GM12878 (cell line): ENCODE data around the gene ADGRG1. TPM values are rescaled to one million over a fixed set of nuclear protein-coding genes. Genes with fewer than 3 reads are reported as not detected.

Source experiments
- ATAC-seq: fragments of 200-7000 bp; cut with Tn5 transposase; 3 replicates; pipeline ENCODE4 v1.9.1; 2020; ENCODE audit warnings: mild to moderate bottlenecking, moderate library complexity
- BruUV-seq: library from RNA; stranded (reverse); fragments of 400-500 nt; replicated peaks from 2 replicates; lab custom pipeline; 2021; lab: Mats Ljungman, UMichigan
- CTCF ChIA-PET: fragments of 300-600 bp; sonication (Branson Sonifier 250); formaldehyde crosslinking; extraction: SDS; loops from one replicate; lab custom pipeline; 2021; ENCODE audit warnings: inconsistent platforms; lab: Yijun Ruan, JAX
- POLR2A ChIA-PET: fragments of 350-600 bp; formaldehyde crosslinking; extraction: SDS; loops from one replicate; lab custom pipeline; 2021; ENCODE audit warnings: inconsistent platforms; lab: Charles Lee
- RAD21 ChIA-PET: fragments of 300-600 bp; sonication (Branson Sonifier 250); formaldehyde crosslinking; loops from one replicate; lab custom pipeline; 2023; ENCODE audit warnings: antibody characterized with exemption; ENCODE audit not compliant: unreplicated experiment; lab: Charles Lee
- SMC1A ChIA-PET: fragments of 300-600 bp; sonication (Branson Sonifier 250); formaldehyde crosslinking; loops from one replicate; lab custom pipeline; 2023; ENCODE audit not compliant: unreplicated experiment, uncharacterized antibody; lab: Charles Lee
- DNase-seq: peaks from one replicate; pipeline ENCODE4 v3.0.0-alpha.2; 2011; ENCODE audit warnings: low read depth, low spot score
- FAIRE-seq: peaks from 3 replicates; lab custom pipeline; 2011; peaks lifted over from hg19 to GRCh38; lab: Jason Lieb, UNC
- H2AFZ ChIP-seq: 2 replicates; pipeline ENCODE4 v1.6.0; 2011; ENCODE audit warnings: low read depth, low read length, control low read depth; ENCODE audit not compliant: control insufficient read depth
- H3K27ac ChIP-seq: 2 replicates; pipeline ENCODE4 v1.5.1; 2011; ENCODE audit warnings: control low read depth; ENCODE audit not compliant: control insufficient read depth, insufficient read depth
- H3K27me3 ChIP-seq, 2 experiments: replicated peaks in 1 of 2; 2 replicates each; pipeline versions ENCODE4 v1.6.0 to v1.6.1; 2011; ENCODE audit warnings: low read length in 1 of 2; ENCODE audit not compliant: control insufficient read depth in 2 of 2, insufficient read depth in 2 of 2
- H3K36me3 ChIP-seq, 2 experiments: 2 replicates each; pipeline ENCODE4 v1.5.1; 2011; ENCODE audit warnings: low read length in 1 of 2; ENCODE audit not compliant: control insufficient read depth in 2 of 2, insufficient read depth in 2 of 2
- H3K4me1 ChIP-seq: 2 replicates; pipeline ENCODE4 v1.6.1; 2011; ENCODE audit warnings: mild to moderate bottlenecking, low read length, moderate library complexity, mixed read lengths; ENCODE audit not compliant: control insufficient read depth, insufficient read depth
- H3K4me2 ChIP-seq: 2 replicates; pipeline ENCODE4 v1.6.0; 2011; ENCODE audit warnings: control low read depth; ENCODE audit not compliant: control insufficient read depth, insufficient read depth
- H3K4me3 ChIP-seq: fragments of 200-600 bp; sonication (generic); 2 replicates; pipeline ENCODE4 v1.5.1; 2016
- H3K79me2 ChIP-seq: 2 replicates; pipeline ENCODE4 v1.6.0; 2011; ENCODE audit warnings: low read length; ENCODE audit not compliant: control insufficient read depth, insufficient read depth
- H3K9ac ChIP-seq: 2 replicates; pipeline ENCODE4 v1.8.0; 2011; ENCODE audit warnings: low read length, control low read depth, mixed read lengths; ENCODE audit not compliant: control insufficient read depth, insufficient read depth
- H3K9me3 ChIP-seq: replicated peaks from 3 replicates; pipeline ENCODE4 v1.5.1; 2011; ENCODE audit warnings: mild to moderate bottlenecking, low read length; ENCODE audit not compliant: control insufficient read depth, insufficient read depth
- H4K20me1 ChIP-seq: 2 replicates; pipeline ENCODE4 v1.6.0; 2011; ENCODE audit not compliant: control insufficient read depth, insufficient read depth
- ATF2 ChIP-seq: IDR thresholded peaks from 2 replicates; pipeline ENCODE4 v1.6.1; 2012; ENCODE audit warnings: low read length, inconsistent platforms
- CEBPB ChIP-seq, 2 experiments: fragments of 150-350 bp in 1 of 2; IDR thresholded peaks; 2 replicates each; pipeline ENCODE4 v1.6.1; 2012 to 2014; ENCODE audit warnings: low read depth in 2 of 2, low read length in 2 of 2, borderline replicate concordance in 1 of 2, inconsistent platforms in 1 of 2
- CREM ChIP-seq: IDR thresholded peaks from 2 replicates; pipeline ENCODE4 v1.6.1; 2014; ENCODE audit warnings: antibody characterized with exemption, low read depth
- E4F1 ChIP-seq: fragments of 450-650 bp; IDR thresholded peaks from 2 replicates; pipeline ENCODE4 v1.6.1; 2018; ENCODE audit warnings: borderline replicate concordance, mild to moderate bottlenecking; ENCODE audit not compliant: partially characterized antibody
- MEF2B ChIP-seq: fragments of 450-650 bp; IDR thresholded peaks from 2 replicates; pipeline ENCODE4 v1.6.1; 2018; ENCODE audit warnings: mild to moderate bottlenecking, moderate library complexity; ENCODE audit not compliant: partially characterized antibody, poor library complexity, severe bottlenecking
- NBN ChIP-seq: fragments of 450-650 bp; IDR thresholded peaks from 2 replicates; pipeline ENCODE4 v1.6.1; 2016
- NKRF ChIP-seq: fragments of 450-650 bp; conservative IDR thresholded peaks from 2 replicates; pipeline ENCODE4 v1.6.1; 2017; ENCODE audit warnings: mild to moderate bottlenecking, moderate library complexity
- PBX3 ChIP-seq: IDR thresholded peaks from 2 replicates; pipeline ENCODE4 v1.6.1; 2011; ENCODE audit warnings: mild to moderate bottlenecking, low read depth, low read length, moderate library complexity; ENCODE audit not compliant: insufficient replicate concordance
- SRF ChIP-seq, 2 experiments: IDR thresholded peaks; 2 replicates each; pipeline ENCODE4 v1.6.1; 2011; ENCODE audit warnings: low read depth in 2 of 2, low read length in 2 of 2, mild to moderate bottlenecking in 1 of 2, moderate library complexity in 1 of 2
- TCF7 ChIP-seq: IDR thresholded peaks from 2 replicates; pipeline ENCODE4 v1.6.1; 2014; ENCODE audit warnings: antibody characterized with exemption, borderline replicate concordance
- YY1 ChIP-seq: IDR thresholded peaks from 2 replicates; pipeline ENCODE4 v1.6.1; 2011; ENCODE audit warnings: low read depth, mild to moderate bottlenecking, low read length
- ZNF217 ChIP-seq: fragments of 450-650 bp; IDR thresholded peaks from 2 replicates; pipeline ENCODE4 v1.6.1; 2017; ENCODE audit warnings: antibody characterized with exemption, mild to moderate bottlenecking
- WGBS: methylation state at CpG from one replicate; pipeline ENCODE4 v1.1.6; 2016; ENCODE audit warnings: low lambda C conversion rate; ENCODE audit not compliant: insufficient replicate concordance, insufficient coverage; ENCODE audit errors: missing lambda C conversion rate; 5-methylcytosine and 5-hydroxymethylcytosine counted together
- in situ Hi-C: fragments of 300-500 bp; cut with MboI; formaldehyde crosslinking; loops from 9 replicates; pipeline ENCODE4 v1.14.3; 2018; ENCODE audit warnings: mixed read lengths
- intact Hi-C: fragments of 100-400 bp; cut with micrococcal nuclease; formaldehyde crosslinking; loops from one replicate; pipeline ENCODE4 v1.14.2; 2022; ENCODE audit not compliant: unreplicated experiment
- polyA plus RNA-seq, 11 experiments: library from polyadenylated mRNA; depleted of rRNA in 4 of 11; unstranded in 6 of 11; stranded (reverse) in 5 of 11; fragments of >200 nt; fragmentation: Nextera tagmentation in 4 of 11; fragmentation: Illumina TruSeq in 1 of 11; extraction: Ambion mirVana in 4 of 11; extraction: Trizol in 1 of 11; gene quantifications; 1 replicate in 1 of 11; 2 replicates in 10 of 11; pipeline versions ENCODE4 v1.2.1 to v1.2.3, GENCODE V29; 2011 to 2016; ENCODE audit warnings: inconsistent platforms in 2 of 11, missing spikeins in 2 of 11, low read depth in 1 of 11
- total RNA-seq, 4 experiments: library from RNA; depleted of rRNA in 3 of 4; stranded (reverse); fragments of >200 nt in 3 of 4; fragmentation: Illumina TruSeq in 1 of 4; extraction: Trizol in 1 of 4; gene quantifications; 2 replicates each; pipeline versions ENCODE4 v1.2.1 to v1.2.3, GENCODE V29; 2013 to 2021
- TF ChIP-seq, protein P1 (sequence below), 3 experiments: IDR thresholded peaks in 2 of 3; conservative IDR thresholded peaks in 1 of 3; 2 replicates each; pipeline ENCODE4 v1.5.1; 2011; ENCODE audit warnings: low read depth in 3 of 3, low read length in 3 of 3, mild to moderate bottlenecking in 3 of 3, control low read depth in 2 of 3, moderate library complexity in 2 of 3, inconsistent platforms in 1 of 3, mixed read lengths in 1 of 3; ENCODE audit not compliant: control insufficient read depth in 2 of 3, insufficient read depth in 1 of 3; ENCODE audit errors: extremely low read depth in 1 of 3

The ADGRG1 gene
- total and polyA plus RNA-seq, 10 of the 15 experiments (the other 5 are each of a cell fraction or from before 2014, with no cell fraction given) = 0.07 to 2.0 (median 0.75) TPM

- POLR2A ChIA-PET = no interaction called here
- ATAC-seq = peak; percentile 29; the same call in 1 of the 3 replicates
- TF ChIP-seq NBN = no peak
- no peak for TF ChIP-seq TCF7
- no peak for TF ChIP-seq MEF2B
- TF ChIP-seq, protein P1, sequence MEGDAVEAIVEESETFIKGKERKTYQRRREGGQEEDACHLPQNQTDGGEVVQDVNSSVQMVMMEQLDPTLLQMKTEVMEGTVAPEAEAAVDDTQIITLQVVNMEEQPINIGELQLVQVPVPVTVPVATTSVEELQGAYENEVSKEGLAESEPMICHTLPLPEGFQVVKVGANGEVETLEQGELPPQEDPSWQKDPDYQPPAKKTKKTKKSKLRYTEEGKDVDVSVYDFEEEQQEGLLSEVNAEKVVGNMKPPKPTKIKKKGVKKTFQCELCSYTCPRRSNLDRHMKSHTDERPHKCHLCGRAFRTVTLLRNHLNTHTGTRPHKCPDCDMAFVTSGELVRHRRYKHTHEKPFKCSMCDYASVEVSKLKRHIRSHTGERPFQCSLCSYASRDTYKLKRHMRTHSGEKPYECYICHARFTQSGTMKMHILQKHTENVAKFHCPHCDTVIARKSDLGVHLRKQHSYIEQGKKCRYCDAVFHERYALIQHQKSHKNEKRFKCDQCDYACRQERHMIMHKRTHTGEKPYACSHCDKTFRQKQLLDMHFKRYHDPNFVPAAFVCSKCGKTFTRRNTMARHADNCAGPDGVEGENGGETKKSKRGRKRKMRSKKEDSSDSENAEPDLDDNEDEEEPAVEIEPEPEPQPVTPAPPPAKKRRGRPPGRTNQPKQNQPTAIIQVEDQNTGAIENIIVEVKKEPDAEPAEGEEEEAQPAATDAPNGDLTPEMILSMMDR (IDR thresholded peaks at IDR 0.05 in 2 of 3, conservative IDR thresholded peaks at IDR 0.05 in 1 of 3; ENCODE audit: control insufficient read depth in 2 of 3, extremely low read depth in 1 of 3, insufficient read depth in 1 of 3, low read depth in 3 of 3, low read length in 3 of 3) = no peak
- no peak for TF ChIP-seq ATF2
- TF ChIP-seq ZNF217 = no peak
- no peak for TF ChIP-seq CEBPB (IDR thresholded peaks at IDR 0.05; ENCODE audit: borderline replicate concordance in 1 of 2, low read depth in 2 of 2, low read length in 2 of 2)
- no peak for TF ChIP-seq PBX3
- no peak for TF ChIP-seq SRF (IDR thresholded peaks at IDR 0.05; ENCODE audit: low read depth in 2 of 2, low read length in 2 of 2)
- no peak for TF ChIP-seq E4F1
- TF ChIP-seq NKRF = no peak
- no peak for TF ChIP-seq YY1
- TF ChIP-seq CREM = no peak
These were observed 35.7 kb downstream of the ADGRG1 start for GRCh38 chr16:57663917-57664661.

More at GRCh38 chr16:57663917-57664661, 35.7 kb downstream of the ADGRG1 start:
- no peak for FAIRE-seq
- Histone ChIP-seq H4K20me1 (no peaks in the 10 kb centered on the region), H3K27me3 (no peaks in the 10 kb centered on the region; a peak in 2 of 4 replicates), H3K27ac (no peak overlapping the region), H3K9me3 (no peaks in the 10 kb centered on the region), H2AFZ (no peak overlapping the region), H3K4me2 (no peak overlapping the region), H3K4me1 (no peaks in the 10 kb centered on the region), H3K9ac (no peak overlapping the region), H3K4me3 (no peak overlapping the region), H3K79me2 (no peaks in the 10 kb centered on the region), H3K36me3 (no peaks in the 10 kb centered on the region)
- intact Hi-C loops (no loop called here), in situ Hi-C loops (no loop called here)
- 4% methylated on average over 13 of the region's 15 CpGs for WGBS
- no peak for DNase-seq
- SMC1A ChIA-PET = no interaction called here
- BruUV-seq = no TSS peak
- RAD21 ChIA-PET = interaction anchor here (0.7 kb wide), 1 partner anchor 836 kb away, joined by 3 read pairs; no protein-coding TSS in a partner anchor
- CTCF ChIA-PET = interaction anchor here (0.7 to 1.8 kb wide), 3 partner anchors 88 to 689 kb away, joined by 3 to 7 read pairs (median 3); no protein-coding TSS in a partner anchor
